GDM1 (cell line): ENCODE measurements around the gene BMPR2.
"Not testable (repeated sequence)": the region's sequence is repeated elsewhere in the genome, so short reads cannot be mapped to it uniquely, and the experiment has no call there.

Source experiments
- DNase-seq: peaks from one replicate; lab custom pipeline; 2025; lab: John Stamatoyannopoulos, UW

BMPR2 gene

GRCh38 chr2:202375609-202376408 lies at the start of gene BMPR2:
TSS of gene BMPR2 (plus strand) at chr2:202376327. CDS start at chr2:202377475, 1,148 bp downstream.
- DNase-seq = peak; percentile 85

- DNase-seq = no peak
Observed at GRCh38 chr2:202327858-202328257, 48.3 kb upstream of the BMPR2 start.

- DNase-seq = no peak
Observed at GRCh38 chr2:202335791-202336467, 40.2 kb upstream of the BMPR2 start.

GRCh38 chr2:202337151-202337550 lies 39.0 kb upstream of the BMPR2 start:
- DNase-seq = no peak

- DNase-seq = no peak
Observed at GRCh38 chr2:202337706-202338346, 38.3 kb upstream of the BMPR2 start.

GRCh38 chr2:202339071-202339870 lies 36.9 kb upstream of the BMPR2 start:
- no peak for DNase-seq

- DNase-seq = no peak
Observed at GRCh38 chr2:202344178-202344577, 31.9 kb upstream of the BMPR2 start.

- DNase-seq = no peak
Observed at GRCh38 chr2:202346180-202346579, 29.9 kb upstream of the BMPR2 start.

GRCh38 chr2:202353430-202353829 lies 22.7 kb upstream of the BMPR2 start:
- DNase-seq = no peak

- no peak for DNase-seq
Observed at GRCh38 chr2:202355993-202356505, 20.1 kb upstream of the BMPR2 start.

GRCh38 chr2:202358924-202359323 lies 17.2 kb upstream of the BMPR2 start:
- DNase-seq = not testable (repeated sequence)

- no peak for DNase-seq
Observed at GRCh38 chr2:202360646-202361045, 15.5 kb upstream of the BMPR2 start.

GRCh38 chr2:202361108-202361507 lies 15.0 kb upstream of the BMPR2 start:
- no peak for DNase-seq

GRCh38 chr2:202373490-202373889 lies 2.6 kb upstream of the BMPR2 start:
- no peak for DNase-seq

GRCh38 chr2:202374383-202374782 lies 1.7 kb upstream of the BMPR2 start:
- not testable (repeated sequence) for DNase-seq

- DNase-seq = no peak
Observed at GRCh38 chr2:202375033-202375608, 1.0 kb upstream of the BMPR2 start.

GRCh38 chr2:202376460-202377206 lies 506 bp downstream of the BMPR2 start:
- DNase-seq = no peak

- no peak for DNase-seq
Observed at GRCh38 chr2:202377207-202377761, 1.2 kb downstream of the BMPR2 start.

- no peak for DNase-seq
Observed at GRCh38 chr2:202378001-202378400, 1.9 kb downstream of the BMPR2 start.

GRCh38 chr2:202378662-202379358 lies 2.7 kb downstream of the BMPR2 start:
- DNase-seq = no peak
